Stimulated activated CD4-positive, alpha-beta T cell treated with anti-CD3 and anti-CD28 coated beads, Interleukin-2, amount 100 ng/mL, for 24 hours (primary cell): ENCODE measurements around the gene EVI5L.

Source experiments
- DNase-seq, 2 donors: peaks; one replicate each; pipeline ENCODE4 v3.0.0-alpha.2; 2020

The EVI5L gene

GRCh38 chr19:7903244-7904073 lies 73.4 kb downstream of the EVI5L start, which contains the start of gene MAP2K7:
MAP2K7 (plus strand) TSS chr19:7903877; CDS start chr19:7903945, 68 bp downstream.
- peak; percentile 100 for DNase-seq

GRCh38 chr19:7904074-7905020 lies 74.3 kb downstream of the EVI5L start:
- DNase-seq = no peak

- DNase-seq = no peak
Measured at GRCh38 chr19:7905268-7905667, 75.2 kb downstream of the EVI5L start.

GRCh38 chr19:7905859-7906258 lies 75.8 kb downstream of the EVI5L start:
- DNase-seq = no peak

GRCh38 chr19:7907122-7907521 lies 77.1 kb downstream of the EVI5L start:
- no peak for DNase-seq

GRCh38 chr19:7907544-7907943 lies 77.5 kb downstream of the EVI5L start:
- no peak for DNase-seq

GRCh38 chr19:7908078-7908699 lies 78.2 kb downstream of the EVI5L start:
- DNase-seq = no peak

GRCh38 chr19:7908742-7909461 lies 78.9 kb downstream of the EVI5L start:
- no peak for DNase-seq

- no peak for DNase-seq
Measured at GRCh38 chr19:7909471-7910067, 79.6 kb downstream of the EVI5L start.

GRCh38 chr19:7910321-7911161 lies 80.5 kb downstream of the EVI5L start:
- no peak for DNase-seq

GRCh38 chr19:7911508-7912143 lies 81.6 kb downstream of the EVI5L start:
- no peak for DNase-seq

GRCh38 chr19:7912144-7912696 lies 82.2 kb downstream of the EVI5L start:
- DNase-seq = no peak

GRCh38 chr19:7912697-7913564 lies 82.9 kb downstream of the EVI5L start:
- no peak for DNase-seq

- DNase-seq = no peak
Measured at GRCh38 chr19:7913652-7914051, 83.6 kb downstream of the EVI5L start.

GRCh38 chr19:7914099-7914498 lies 84.1 kb downstream of the EVI5L start:
- no peak for DNase-seq
